BLaER1 (cell line): ENCODE measurements around the gene HSBP1L1.

Experiments used
- H3K27ac ChIP-seq: shearing (Covaris generic); formaldehyde crosslinking; 2 replicates; pipeline ENCODE4 v1.8.1; 2022
- H3K27me3 ChIP-seq: shearing (Covaris generic); formaldehyde crosslinking; 2 replicates; pipeline ENCODE4 v1.8.1; 2022
- H3K36me3 ChIP-seq: shearing (Covaris generic); formaldehyde crosslinking; 2 replicates; pipeline ENCODE4 v1.8.1; 2022
- H3K4me1 ChIP-seq: shearing (Covaris generic); formaldehyde crosslinking; 2 replicates; pipeline ENCODE4 v1.8.1; 2022
- H3K4me2 ChIP-seq: shearing (Covaris generic); formaldehyde crosslinking; 2 replicates; pipeline ENCODE4 v1.8.1; 2022
- H3K4me3 ChIP-seq: shearing (Covaris generic); formaldehyde crosslinking; 2 replicates; pipeline ENCODE4 v1.8.1; 2022
- H3K9ac ChIP-seq: shearing (Covaris generic); formaldehyde crosslinking; 2 replicates; pipeline ENCODE4 v1.8.1; 2022
- H3K9me3 ChIP-seq: shearing (Covaris generic); formaldehyde crosslinking; 2 replicates; pipeline ENCODE4 v1.8.1; 2022
- H4K20me1 ChIP-seq: shearing (Covaris generic); formaldehyde crosslinking; 2 replicates; pipeline ENCODE4 v1.8.1; 2022
- Cebpa-rat ChIP-seq: shearing (Covaris generic); IDR thresholded peaks from 2 replicates; pipeline ENCODE4 v1.8.1; 2022

Gene HSBP1L1

DNA sequence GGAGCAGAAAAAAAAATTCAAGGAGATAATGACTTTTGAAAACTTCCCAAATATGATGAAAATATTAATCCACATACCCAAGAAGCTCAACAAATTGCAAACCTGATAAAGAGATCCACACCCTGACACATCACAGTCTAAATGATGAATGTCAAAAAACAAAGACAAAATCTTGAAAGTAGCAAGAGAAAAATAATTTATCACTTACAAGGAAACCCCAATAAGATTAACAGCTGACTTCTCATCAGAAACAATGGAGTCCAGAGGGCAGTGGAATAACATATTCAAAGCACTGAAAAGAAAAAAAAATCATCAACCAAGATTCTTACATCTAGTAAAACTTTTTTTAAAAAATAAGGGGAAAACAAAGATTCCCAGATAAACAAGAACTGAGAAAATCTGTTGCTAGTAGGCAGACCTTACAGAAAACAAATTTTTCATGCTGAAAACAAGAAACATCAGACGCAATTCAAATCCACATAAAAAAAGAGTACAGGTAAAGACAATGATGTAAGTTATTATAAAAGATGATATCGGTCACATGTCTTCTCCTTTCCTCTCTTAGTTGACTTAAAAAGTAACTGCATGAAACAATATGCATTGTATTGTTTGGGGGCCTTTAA is 34.3 kb upstream of the HSBP1L1 start:
- Histone ChIP-seq H3K4me2 (no peak overlapping the region), H3K27me3 (no peaks in the 10 kb centered on the region), H4K20me1 (peaks cover 85% of the 10 kb centered on the region), H3K4me1 (peaks cover 14% of the 10 kb centered on the region), H3K36me3 (peaks cover 94% of the 10 kb centered on the region), H3K9ac (no peak overlapping the region), H3K27ac (no peak overlapping the region), H3K9me3 (peaks cover 49% of the 10 kb centered on the region), H3K4me3 (no peak overlapping the region)
- no peak for TF ChIP-seq Cebpa-rat

DNA sequence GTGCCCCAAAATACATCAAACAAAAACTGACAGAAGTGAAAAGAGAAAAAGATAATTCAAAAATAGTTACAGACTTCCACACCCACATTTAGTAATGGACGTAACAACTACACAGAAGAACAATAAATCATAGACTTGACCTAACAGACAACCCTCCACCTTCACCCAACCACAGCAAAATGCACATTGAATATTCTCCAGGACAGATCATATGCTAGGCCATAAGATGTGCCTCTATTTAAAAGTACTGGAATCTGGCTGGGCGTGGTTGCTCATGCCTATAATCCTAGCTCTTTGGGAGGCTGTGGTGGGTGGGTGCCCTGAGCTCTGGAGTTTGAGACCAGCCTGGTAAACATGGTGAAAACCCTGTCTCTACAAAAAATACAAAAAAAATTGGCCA is 33.0 kb upstream of the HSBP1L1 start:
- H3K4me2 ChIP-seq = no peak overlapping the region
- peaks cover 85% of the 10 kb centered on the region for H4K20me1 ChIP-seq
- peaks cover 94% of the 10 kb centered on the region for H3K36me3 ChIP-seq
- no peak overlapping the region for H3K4me3 ChIP-seq
- TF ChIP-seq Cebpa-rat = no peak
- peaks cover 23% of the 10 kb centered on the region for H3K4me1 ChIP-seq
- no peak overlapping the region for H3K27ac ChIP-seq
- no peaks in the 10 kb centered on the region for H3K27me3 ChIP-seq
- no peak overlapping the region for H3K9ac ChIP-seq
- peaks cover 49% of the 10 kb centered on the region for H3K9me3 ChIP-seq

GRCh38 chr18:79932907-79933306 is 31.5 kb upstream of the HSBP1L1 start:
- H3K4me1 ChIP-seq = peaks cover 23% of the 10 kb centered on the region
- peaks cover 61% of the 10 kb centered on the region for H3K9me3 ChIP-seq
- peaks cover 94% of the 10 kb centered on the region for H3K36me3 ChIP-seq
- no peak overlapping the region for H3K9ac ChIP-seq
- no peaks in the 10 kb centered on the region for H3K27me3 ChIP-seq
- no peak for TF ChIP-seq Cebpa-rat
- H3K4me2 ChIP-seq = no peak overlapping the region
- no peak overlapping the region for H3K4me3 ChIP-seq
- no peak overlapping the region for H3K27ac ChIP-seq
- peaks cover 85% of the 10 kb centered on the region for H4K20me1 ChIP-seq

GRCh38 chr18:79933765-79934164 is 30.7 kb upstream of the HSBP1L1 start:
- TF ChIP-seq Cebpa-rat = no peak
- Histone ChIP-seq H3K9me3 (peaks cover 66% of the 10 kb centered on the region), H3K27ac (no peak overlapping the region)

GRCh38 chr18:79934311-79935097 is 29.9 kb upstream of the HSBP1L1 start:
- H3K9me3 ChIP-seq = peaks cover 60% of the 10 kb centered on the region

More at GRCh38 chr18:79933765-79934164, 30.7 kb upstream of the HSBP1L1 start:
- H3K36me3 ChIP-seq = peaks cover 94% of the 10 kb centered on the region
- no peak overlapping the region for H3K4me3 ChIP-seq
- H3K4me2 ChIP-seq = no peak overlapping the region
- H3K27me3 ChIP-seq = no peaks in the 10 kb centered on the region
- peaks cover 85% of the 10 kb centered on the region for H4K20me1 ChIP-seq
- peaks cover 23% of the 10 kb centered on the region for H3K4me1 ChIP-seq
- H3K9ac ChIP-seq = no peak overlapping the region

GRCh38 chr18:79935098-79935480 is 29.4 kb upstream of the HSBP1L1 start:
- Histone ChIP-seq H3K36me3 (peaks cover 94% of the 10 kb centered on the region), H3K27me3 (no peaks in the 10 kb centered on the region), H3K4me1 (peaks cover 23% of the 10 kb centered on the region), H3K9me3 (peaks cover 55% of the 10 kb centered on the region), H3K4me2 (no peak overlapping the region), H4K20me1 (peaks cover 88% of the 10 kb centered on the region), H3K9ac (no peak overlapping the region), H3K27ac (no peak overlapping the region), H3K4me3 (no peak overlapping the region)
- no peak for TF ChIP-seq Cebpa-rat

More at GRCh38 chr18:79934311-79935097, 29.9 kb upstream of the HSBP1L1 start:
- no peak for TF ChIP-seq Cebpa-rat
- no peaks in the 10 kb centered on the region for H3K27me3 ChIP-seq
- peaks cover 94% of the 10 kb centered on the region for H3K36me3 ChIP-seq
- no peak overlapping the region for H3K9ac ChIP-seq
- H3K4me3 ChIP-seq = no peak overlapping the region
- no peak overlapping the region for H3K27ac ChIP-seq
- peaks cover 23% of the 10 kb centered on the region for H3K4me1 ChIP-seq
- H4K20me1 ChIP-seq = peaks cover 85% of the 10 kb centered on the region
- H3K4me2 ChIP-seq = peak overlapping the region; percentile 52

DNA sequence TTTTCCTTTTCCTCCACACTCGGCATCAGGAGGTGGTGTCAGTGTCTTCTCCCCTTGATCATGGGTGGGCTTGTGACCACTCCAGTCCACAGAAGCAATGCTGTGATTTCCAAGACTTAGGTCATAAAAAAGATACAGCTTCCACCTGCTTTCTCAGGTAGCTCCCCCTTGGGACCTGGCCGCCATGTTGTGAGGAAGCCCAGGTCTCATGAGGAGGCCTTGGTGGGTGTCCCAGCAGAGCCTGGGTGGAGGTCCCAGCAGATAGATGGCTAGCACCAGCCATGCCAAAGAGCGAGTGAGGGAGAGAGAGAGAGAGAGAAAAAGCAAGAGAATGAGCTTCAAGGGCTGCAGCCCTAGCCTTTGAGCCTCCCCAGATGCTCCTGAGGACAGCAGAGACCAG is 28.9 kb upstream of the HSBP1L1 start:
- Histone ChIP-seq H3K4me3 (no peak overlapping the region), H3K4me1 (peaks cover 23% of the 10 kb centered on the region), H3K4me2 (no peak overlapping the region), H3K27ac (no peak overlapping the region), H3K27me3 (no peaks in the 10 kb centered on the region), H3K36me3 (peaks cover 94% of the 10 kb centered on the region), H3K9ac (no peak overlapping the region), H4K20me1 (peaks cover 88% of the 10 kb centered on the region), H3K9me3 (peaks cover 55% of the 10 kb centered on the region)
- TF ChIP-seq Cebpa-rat = no peak

DNA sequence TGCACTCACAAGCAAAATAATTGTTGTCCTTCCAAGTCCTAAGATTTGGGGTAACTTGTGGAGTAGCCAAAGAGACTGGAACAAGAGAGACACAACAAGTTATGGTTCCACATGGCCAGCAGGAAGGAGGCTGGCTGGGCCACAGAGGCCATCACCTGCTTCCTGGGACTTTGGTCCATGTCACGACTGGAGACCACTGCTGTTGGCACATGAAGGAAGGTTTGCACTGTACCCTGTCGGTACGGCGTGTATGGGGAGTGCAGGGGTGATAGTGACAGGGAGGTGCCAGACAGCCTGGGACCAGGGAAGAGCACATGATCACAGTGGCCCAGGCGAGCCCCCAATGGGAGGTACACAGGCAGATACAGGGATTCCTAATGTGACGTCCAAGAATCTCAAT is 28.5 kb upstream of the HSBP1L1 start:
- TF ChIP-seq Cebpa-rat = no peak
- peaks cover 95% of the 10 kb centered on the region for H3K36me3 ChIP-seq
- no peak overlapping the region for H3K27ac ChIP-seq
- H3K4me1 ChIP-seq = peaks cover 23% of the 10 kb centered on the region
- H3K27me3 ChIP-seq = no peaks in the 10 kb centered on the region
- no peak overlapping the region for H3K9ac ChIP-seq
- no peak overlapping the region for H3K4me3 ChIP-seq
- H3K4me2 ChIP-seq = no peak overlapping the region
- peaks cover 92% of the 10 kb centered on the region for H4K20me1 ChIP-seq
- H3K9me3 ChIP-seq = peaks cover 54% of the 10 kb centered on the region

GRCh38 chr18:79936641-79937040 is 27.8 kb upstream of the HSBP1L1 start:
- H3K4me2 ChIP-seq = no peak overlapping the region
- peaks cover 46% of the 10 kb centered on the region for H3K9me3 ChIP-seq
- no peak for TF ChIP-seq Cebpa-rat

GRCh38 chr18:79937103-79937860 is 27.2 kb upstream of the HSBP1L1 start:
- peaks cover 40% of the 10 kb centered on the region for H3K9me3 ChIP-seq
- peaks cover 23% of the 10 kb centered on the region for H3K4me1 ChIP-seq
- no peaks in the 10 kb centered on the region for H3K27me3 ChIP-seq
- H3K9ac ChIP-seq = no peak overlapping the region
- H4K20me1 ChIP-seq = peaks cover 97% of the 10 kb centered on the region
- no peak for TF ChIP-seq Cebpa-rat
- H3K36me3 ChIP-seq = peaks cover 96% of the 10 kb centered on the region
- H3K27ac ChIP-seq = no peak overlapping the region
- H3K4me2 ChIP-seq = no peak overlapping the region
- no peak overlapping the region for H3K4me3 ChIP-seq

More at GRCh38 chr18:79936641-79937040, 27.8 kb upstream of the HSBP1L1 start:
- Histone ChIP-seq H3K9ac (no peak overlapping the region), H3K27me3 (no peaks in the 10 kb centered on the region), H3K36me3 (peaks cover 95% of the 10 kb centered on the region), H3K4me3 (no peak overlapping the region), H4K20me1 (peaks cover 94% of the 10 kb centered on the region), H3K4me1 (peaks cover 23% of the 10 kb centered on the region), H3K27ac (no peak overlapping the region)
